SH-SY5Y (cell line): ENCODE measurements around the gene ZSCAN25.

Source experiments
- GATA2 ChIP-seq: IDR thresholded peaks from 2 replicates; pipeline ENCODE4 v1.6.1; 2011; ENCODE audit warnings: mild to moderate bottlenecking, low read depth, low read length
- GATA3 ChIP-seq: IDR thresholded peaks from 2 replicates; pipeline ENCODE4 v1.6.1; 2011; ENCODE audit warnings: low read depth, mild to moderate bottlenecking, low read length, moderate library complexity

DNA sequence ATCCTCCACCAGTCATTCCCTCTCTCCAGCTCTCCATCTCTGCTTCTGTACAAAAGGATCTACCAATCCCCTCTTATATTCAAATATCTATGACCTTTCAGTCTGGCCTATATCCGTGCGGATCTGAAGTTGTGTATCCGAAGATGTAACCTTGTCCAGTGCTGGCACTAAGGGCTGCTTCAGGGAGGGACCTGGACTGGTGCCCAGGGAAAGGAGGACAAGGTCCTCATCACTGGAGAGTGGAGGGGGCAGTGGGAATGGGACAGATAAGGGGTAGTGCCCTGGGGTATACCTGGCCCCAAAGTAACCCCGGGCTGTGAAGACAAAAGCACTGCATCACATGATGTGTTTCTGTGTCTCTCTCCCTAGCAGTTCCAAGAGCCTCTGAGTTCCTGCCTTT lies 16.9 kb upstream of the ZSCAN25 start:
- TF ChIP-seq GATA2 (no peak), GATA3 (no peak)
